SK-N-MC (cell line): ENCODE data around the gene FHIT.

Experiments
- DNase-seq: peaks from one replicate; pipeline ENCODE4 v3.0.0-alpha.2; 2011; ENCODE audit warnings: low read depth, low spot score
- H3K27ac ChIP-seq: fragments of 200-600 bp; sonication (generic); 2 replicates; pipeline ENCODE4 v1.5.1; 2016; ENCODE audit warnings: mixed run types
- H3K36me3 ChIP-seq: fragments of 200-600 bp; sonication (generic); 2 replicates; pipeline ENCODE4 v1.6.1; 2017; ENCODE audit warnings: antibody characterized with exemption, low read length, mixed read lengths; ENCODE audit not compliant: insufficient read depth
- H3K4me3 ChIP-seq: fragments of 200-600 bp; sonication (generic); 2 replicates; pipeline ENCODE4 v1.5.1; 2016
- H3K9ac ChIP-seq: fragments of 200-600 bp; sonication (generic); 2 replicates; pipeline ENCODE4 v1.8.0; 2017; ENCODE audit warnings: mixed run types, mixed read lengths; ENCODE audit not compliant: insufficient read length
- H3K9me3 ChIP-seq: fragments of 200-600 bp; sonication (generic); 2 replicates; pipeline ENCODE4 v1.6.1; 2017; ENCODE audit warnings: low read depth, mild to moderate bottlenecking, antibody characterized with exemption, low read length, moderate library complexity, mixed read lengths
- EZH2 ChIP-seq: fragments of 200-600 bp; sonication (generic); IDR thresholded peaks from one replicate; pipeline ENCODE4 v1.6.1; 2017; ENCODE audit warnings: antibody characterized with exemption
- FOXP2 ChIP-seq: optimal IDR thresholded peaks from 2 replicates; pipeline ENCODE3; 2011; ENCODE audit warnings: mild to moderate bottlenecking, moderate library complexity; ENCODE audit not compliant: insufficient read depth; ENCODE audit errors: extremely low read length, control extremely low read depth
- POLR2AphosphoS5 ChIP-seq: IDR thresholded peaks from 2 replicates; pipeline ENCODE4 v1.6.1; 2012; ENCODE audit warnings: mild to moderate bottlenecking, low read depth, low read length, borderline replicate concordance

The FHIT gene

DNA sequence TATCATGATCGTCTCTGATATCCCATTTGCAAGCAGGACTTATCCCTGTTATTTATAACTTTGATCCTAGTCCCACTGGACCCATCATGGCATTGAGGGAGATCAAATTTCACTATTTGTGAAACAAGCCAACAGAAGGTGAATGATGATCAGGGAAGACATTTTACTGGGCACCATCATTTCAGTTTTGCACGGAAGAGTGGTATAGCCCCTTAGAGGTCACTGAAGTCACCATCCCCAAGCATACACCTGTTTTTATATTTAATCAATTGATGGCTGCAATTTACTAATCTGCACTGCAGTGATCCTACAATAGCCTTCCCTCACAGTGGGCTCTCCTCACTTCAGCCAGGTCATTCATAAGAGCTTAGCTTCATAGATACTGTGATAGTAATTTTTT is 132.4 kb downstream of the FHIT start:
- Histone ChIP-seq H3K4me3 (no peak overlapping the region), H3K9ac (no peak overlapping the region), H3K9me3 (no peaks in the 10 kb centered on the region), H3K27ac (no peak overlapping the region), H3K36me3 (no peaks in the 10 kb centered on the region)
- TF ChIP-seq POLR2AphosphoS5 (no peak), FOXP2 (no peak), EZH2 (no peak)
- DNase-seq, result no peak

DNA sequence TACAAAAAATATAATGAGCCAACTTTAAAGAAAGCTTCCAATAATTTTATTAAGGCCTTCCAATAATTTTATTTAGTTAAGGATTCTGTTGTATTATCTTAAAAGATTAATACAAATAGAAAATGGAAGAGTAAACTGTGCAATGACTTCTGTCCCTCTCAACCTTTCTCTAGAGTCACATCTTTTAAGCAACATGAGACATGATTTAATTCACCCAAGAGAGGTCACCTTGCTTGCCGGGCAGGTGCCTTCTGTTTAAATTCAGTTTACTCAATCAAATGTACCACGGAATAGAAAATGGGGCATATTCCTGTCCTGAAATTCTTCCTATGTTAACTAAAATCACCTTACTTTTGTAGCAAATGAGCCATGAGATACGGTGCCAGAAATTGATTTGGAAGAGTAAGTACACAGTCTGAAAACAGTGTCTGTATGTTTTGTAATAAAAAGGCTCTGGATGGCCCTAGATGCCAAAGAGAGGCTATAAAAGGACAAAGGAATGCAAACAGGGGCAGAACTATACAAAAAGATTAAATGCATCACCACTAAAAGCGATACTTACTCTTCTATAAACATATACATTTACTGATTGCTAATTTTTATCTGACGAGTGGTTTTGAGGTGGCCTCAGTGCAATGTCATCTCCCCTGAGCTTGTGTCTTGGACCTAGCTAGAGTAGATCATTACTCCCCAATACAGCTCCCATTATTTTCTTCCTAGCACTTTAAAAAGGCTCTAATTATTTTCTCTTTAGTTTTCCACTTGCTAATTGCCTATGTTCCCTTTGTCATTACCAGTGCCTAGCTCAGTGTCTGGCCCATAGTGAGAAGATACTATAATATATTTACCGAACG is 134.0 kb downstream of the FHIT start:
- H3K9me3 ChIP-seq, result no peaks in the 10 kb centered on the region
- TF ChIP-seq EZH2 (no peak), FOXP2 (no peak), POLR2AphosphoS5 (no peak)
- H3K36me3 ChIP-seq, result no peaks in the 10 kb centered on the region
- H3K4me3 ChIP-seq, result no peak overlapping the region
- DNase-seq, result no peak
- H3K9ac ChIP-seq, result no peak overlapping the region
- no peak overlapping the region for H3K27ac ChIP-seq

DNA sequence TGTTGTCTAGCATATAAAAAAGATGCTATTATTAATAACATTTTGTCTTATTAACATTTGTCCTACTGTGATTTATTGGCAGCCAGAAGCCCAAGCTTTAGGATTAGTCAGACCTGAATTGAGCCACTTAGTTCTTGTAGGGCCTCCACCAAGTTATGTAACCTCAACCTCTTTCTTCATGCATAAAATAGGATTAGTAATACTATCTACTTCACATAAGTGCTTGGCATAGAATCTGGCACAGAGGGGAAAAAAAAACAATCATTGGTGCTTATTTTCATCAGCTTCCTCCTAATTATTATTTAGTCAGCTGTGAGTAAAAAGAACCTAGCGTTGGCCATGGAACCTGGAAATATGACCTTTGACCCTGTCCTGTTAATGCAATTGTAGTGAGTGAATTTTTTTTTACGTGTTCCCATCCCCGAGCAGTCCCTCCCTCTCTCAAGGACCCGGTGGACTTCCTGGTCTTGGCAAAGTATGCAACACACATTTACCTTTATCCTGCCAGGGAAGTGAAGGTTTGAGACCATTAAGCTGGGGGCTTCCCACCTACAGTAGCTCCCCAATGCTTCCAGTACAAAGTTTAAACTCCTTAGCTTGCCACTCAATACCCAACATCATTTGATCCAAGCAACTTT is 136.8 kb downstream of the FHIT start:
- TF ChIP-seq POLR2AphosphoS5 (no peak), EZH2 (no peak), FOXP2 (no peak)
- H3K36me3 ChIP-seq, result no peaks in the 10 kb centered on the region

DNA sequence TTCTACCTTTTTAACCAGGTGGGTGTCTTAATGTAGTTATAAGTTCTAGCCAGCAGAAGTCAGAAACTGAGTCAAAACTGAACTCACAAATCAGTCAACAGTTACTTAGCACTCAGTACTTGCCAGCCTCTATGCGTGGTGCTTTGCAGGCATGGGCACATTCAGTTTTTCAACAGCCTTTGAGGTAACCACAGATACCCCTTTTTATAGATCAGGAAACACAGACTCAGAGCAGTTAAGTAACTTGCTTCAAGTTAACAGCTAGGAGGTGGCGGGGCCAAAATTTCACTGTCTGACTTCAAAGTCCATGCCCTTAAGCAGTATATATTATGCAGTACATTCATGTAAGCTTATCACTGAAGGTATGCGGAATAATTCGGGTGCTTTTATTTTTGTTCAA is 139.4 kb downstream of the FHIT start:
- Histone ChIP-seq H3K27ac (no peak overlapping the region), H3K9ac (no peak overlapping the region), H3K9me3 (no peaks in the 10 kb centered on the region), H3K4me3 (no peak overlapping the region), H3K36me3 (no peaks in the 10 kb centered on the region)
- TF ChIP-seq EZH2 (no peak), POLR2AphosphoS5 (no peak), FOXP2 (no peak)
- DNase-seq, result no peak

More for the DNA sequence above, 136.8 kb downstream of the FHIT start:
- no peak for DNase-seq
- Histone ChIP-seq H3K9ac (no peak overlapping the region), H3K9me3 (no peaks in the 10 kb centered on the region), H3K27ac (no peak overlapping the region), H3K4me3 (no peak overlapping the region)

DNA sequence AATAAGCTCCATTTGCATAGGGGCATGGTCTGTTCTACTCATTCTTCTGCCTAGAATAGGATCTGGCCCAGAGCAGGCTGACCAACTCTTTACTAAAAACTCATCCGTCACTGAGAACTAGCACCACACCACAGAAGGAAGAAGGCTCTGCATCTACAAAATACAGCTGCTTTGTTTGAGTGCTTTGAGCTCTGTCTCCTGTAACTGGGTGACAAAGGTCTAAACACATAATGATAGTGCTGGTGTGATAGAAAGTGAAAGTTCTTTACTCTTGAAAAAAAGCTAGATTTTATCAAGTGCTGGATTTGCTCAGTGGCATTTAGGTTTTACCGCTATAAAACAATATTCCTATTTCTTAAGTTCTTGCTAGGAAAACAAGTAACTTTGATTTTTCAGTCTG is 140.7 kb downstream of the FHIT start:
- TF ChIP-seq EZH2, result no peak
- TF ChIP-seq FOXP2, result no peak
- TF ChIP-seq POLR2AphosphoS5, result no peak
- Histone ChIP-seq H3K9ac (no peak overlapping the region), H3K36me3 (no peaks in the 10 kb centered on the region), H3K4me3 (no peak overlapping the region), H3K9me3 (no peaks in the 10 kb centered on the region), H3K27ac (no peak overlapping the region)
- DNase-seq, result no peak

DNA sequence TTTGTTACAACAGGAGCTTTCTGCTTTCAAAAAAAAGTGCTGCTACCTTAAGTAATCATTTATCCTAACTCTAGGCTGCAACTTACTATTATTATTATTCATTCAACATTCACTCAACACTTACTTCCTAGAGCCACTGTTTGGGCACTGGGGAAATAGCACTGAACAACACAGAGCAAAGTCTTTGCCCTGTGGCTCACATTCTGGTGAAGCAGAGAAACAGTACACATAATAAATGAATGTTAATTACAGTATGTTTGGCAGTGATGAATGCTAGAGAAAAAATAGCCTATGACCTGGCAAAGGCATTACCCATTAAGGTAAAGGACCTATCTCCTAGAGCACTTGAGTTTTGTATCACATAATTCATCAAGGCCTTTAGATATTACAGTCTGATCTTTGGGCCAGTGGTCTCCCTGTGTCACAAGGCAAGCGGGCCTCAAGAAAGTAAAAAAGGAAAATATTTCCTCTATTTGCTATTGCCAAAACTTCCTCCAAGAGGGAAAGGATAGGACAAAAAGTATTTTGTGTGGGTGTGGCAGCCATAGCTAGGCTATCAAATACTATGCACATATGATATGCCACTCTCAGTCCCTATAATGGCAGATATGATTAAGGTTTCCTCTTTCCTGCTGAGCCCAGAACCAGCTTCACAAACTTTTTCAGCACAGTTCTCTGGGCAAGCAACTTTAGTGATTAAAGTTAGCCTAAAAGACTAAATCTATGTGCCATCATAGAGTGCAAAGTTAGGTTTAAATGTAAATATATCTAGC is 142.8 kb downstream of the FHIT start:
- Histone ChIP-seq H3K9me3 (no peaks in the 10 kb centered on the region), H3K9ac (no peak overlapping the region), H3K4me3 (no peak overlapping the region), H3K36me3 (no peaks in the 10 kb centered on the region), H3K27ac (no peak overlapping the region)
- TF ChIP-seq FOXP2 (no peak), POLR2AphosphoS5 (no peak), EZH2 (no peak)
- no peak for DNase-seq

DNA sequence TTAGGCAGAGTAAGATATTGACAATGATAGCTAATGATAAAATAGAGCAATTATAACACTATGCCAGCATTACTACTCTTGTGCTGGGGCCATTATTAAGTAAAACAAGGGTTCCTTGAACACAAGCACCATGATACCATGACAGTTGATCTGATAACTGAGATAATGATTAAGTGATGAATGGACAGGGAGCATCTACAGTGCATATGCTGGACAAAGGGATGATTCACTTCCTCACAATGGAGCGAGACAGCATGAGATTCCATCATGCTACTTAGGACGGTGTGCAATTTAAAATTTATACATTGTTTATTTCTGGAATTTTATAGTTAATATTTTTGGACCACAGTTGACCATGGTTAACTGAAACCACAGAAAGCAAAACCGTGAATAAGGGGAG is 156.6 kb downstream of the FHIT start:
- H3K27ac ChIP-seq, result no peak overlapping the region
- no peak for DNase-seq
- H3K36me3 ChIP-seq, result no peaks in the 10 kb centered on the region
- no peaks in the 10 kb centered on the region for H3K9me3 ChIP-seq
- TF ChIP-seq POLR2AphosphoS5 (no peak), FOXP2 (no peak), EZH2 (no peak)
- no peak overlapping the region for H3K9ac ChIP-seq
- H3K4me3 ChIP-seq, result no peak overlapping the region

DNA sequence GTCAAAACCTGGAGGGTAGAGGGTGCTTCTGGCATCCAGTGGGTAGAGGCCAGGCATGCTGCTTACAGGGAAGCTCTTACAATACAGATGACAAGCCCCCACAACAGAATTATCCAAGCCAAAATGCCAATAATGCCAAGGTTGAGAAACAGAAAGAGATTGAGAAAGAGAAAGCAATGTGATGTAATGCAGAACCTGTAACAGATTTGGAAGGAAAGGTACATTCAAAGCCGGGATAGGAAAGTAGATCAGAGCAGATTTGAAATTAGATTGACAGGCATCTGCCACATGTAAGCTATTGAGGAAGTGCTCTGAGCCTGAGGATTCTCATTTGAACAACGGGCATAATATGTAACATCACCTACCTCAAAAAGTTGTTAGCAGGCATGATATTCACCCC is 157.9 kb downstream of the FHIT start:
- no peaks in the 10 kb centered on the region for H3K9me3 ChIP-seq
- TF ChIP-seq FOXP2 (no peak), POLR2AphosphoS5 (no peak), EZH2 (no peak)
- no peak overlapping the region for H3K27ac ChIP-seq

More for the DNA sequence above, 157.9 kb downstream of the FHIT start:
- H3K9ac ChIP-seq, result no peak overlapping the region
- H3K4me3 ChIP-seq, result no peak overlapping the region
- no peaks in the 10 kb centered on the region for H3K36me3 ChIP-seq
- DNase-seq, result no peak
